ENCODE data around the gene MYADML2.

GRCh38 chr17:81955058-81955681, 8.1 kb upstream of the MYADML2 start:
- no peak for TF ChIP-seq POLR2A (IDR thresholded peaks at IDR 0.05)
- TF ChIP-seq CTCF (IDR thresholded peaks at IDR 0.05), result no peak
- TF ChIP-seq EP300 (IDR thresholded peaks at IDR 0.05), result no peak
- no peak for TF ChIP-seq POLR2AphosphoS5 (IDR thresholded peaks at IDR 0.05)
